ENCODE data around the gene ENOX1. TPM values are rescaled to one million over a fixed set of nuclear protein-coding genes. Genes with fewer than 3 reads are reported as not detected.
A peak's percentile ranks its signal among the peaks of the same experiment; 100 is the strongest.
"Not testable (repeated sequence)": the region's sequence is repeated elsewhere in the genome, so short reads cannot be mapped to it uniquely, and the experiment has no call there.

ENOX1 gene
- polyA plus RNA-seq, 5 donors, result 5.4 to 8.7 (median 6.1) TPM

- DNase-seq, result no peak
Measured at GRCh38 chr13:43431841-43432240, 354.9 kb downstream of the ENOX1 start.

GRCh38 chr13:43431290-43431716 lies 355.5 kb downstream of the ENOX1 start:
- DNase-seq, result no peak

- no peak for DNase-seq
Measured at GRCh38 chr13:43428545-43429296, 358.1 kb downstream of the ENOX1 start.

GRCh38 chr13:43426355-43426754 lies 360.4 kb downstream of the ENOX1 start:
- DNase-seq, result no peak

GRCh38 chr13:43425234-43425633 lies 361.5 kb downstream of the ENOX1 start:
- DNase-seq, result no peak

- DNase-seq, result no peak
Measured at GRCh38 chr13:43424412-43424811, 362.4 kb downstream of the ENOX1 start.

DNA sequence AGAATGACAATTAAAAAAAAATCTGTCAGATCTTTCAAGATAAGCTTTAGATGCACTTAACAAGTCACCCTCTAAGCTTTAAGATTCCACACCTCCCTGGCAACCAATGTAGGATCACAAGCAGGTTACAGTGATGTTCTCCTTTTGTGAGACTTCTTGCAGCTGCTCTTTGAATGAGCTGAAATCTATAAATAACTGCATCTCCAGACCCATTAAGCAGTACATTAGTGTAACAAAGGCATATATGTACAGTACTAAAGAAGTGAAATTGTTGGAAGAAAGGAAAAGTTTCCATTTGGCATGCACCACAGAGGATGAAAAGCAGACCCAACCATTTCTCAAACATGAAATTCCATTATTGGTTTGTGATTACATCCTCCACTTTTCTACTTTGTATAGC lies 364.7 kb downstream of the ENOX1 start:
- no peak for DNase-seq

GRCh38 chr13:43416842-43417241 lies 369.9 kb downstream of the ENOX1 start:
- not testable (repeated sequence) for DNase-seq

DNA sequence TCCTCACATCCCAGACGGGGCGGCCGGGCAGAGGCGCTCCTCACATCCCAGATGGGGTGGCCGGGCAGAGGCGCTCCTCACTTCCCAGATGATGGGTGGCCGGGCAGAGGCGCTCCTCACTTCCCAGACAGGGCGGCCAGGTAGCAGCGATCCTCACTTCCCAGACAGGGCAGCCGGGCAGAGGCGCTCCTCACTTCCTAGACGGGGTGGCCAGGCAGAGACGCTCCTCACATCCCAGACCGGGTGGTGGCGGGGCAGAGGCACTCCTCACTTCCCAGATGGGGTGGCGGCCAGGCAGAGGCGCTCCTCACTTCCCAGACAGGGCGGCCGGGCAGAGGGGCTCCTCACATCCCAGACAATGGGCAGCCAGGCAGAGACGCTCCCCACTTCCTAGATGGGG lies 370.4 kb downstream of the ENOX1 start:
- not testable (repeated sequence) for DNase-seq

DNA sequence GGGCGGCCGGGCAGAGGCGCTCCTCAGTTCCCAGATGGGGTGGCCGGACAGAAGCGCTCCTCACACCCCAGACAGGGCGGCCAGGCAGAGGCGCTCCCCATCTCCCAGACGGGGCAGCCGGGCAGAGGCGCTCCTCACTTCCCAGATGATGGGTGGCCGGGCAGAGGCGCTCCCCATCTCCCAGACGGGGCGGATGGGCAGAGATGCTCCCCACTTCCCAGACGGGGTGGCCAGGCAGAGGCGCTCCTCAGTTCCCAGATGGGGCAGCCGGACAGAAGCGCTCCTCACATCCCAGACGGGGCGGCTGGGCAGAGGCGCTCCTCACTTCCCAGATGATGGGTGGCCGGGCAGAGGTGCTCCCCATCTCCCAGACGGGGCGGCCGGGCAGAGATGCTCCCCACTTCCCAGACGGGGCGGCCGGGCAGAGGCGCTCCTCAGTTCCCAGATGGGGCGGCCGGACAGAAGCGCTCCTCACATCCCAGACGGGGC lies 370.8 kb downstream of the ENOX1 start:
- DNase-seq, result not testable (repeated sequence)

DNA sequence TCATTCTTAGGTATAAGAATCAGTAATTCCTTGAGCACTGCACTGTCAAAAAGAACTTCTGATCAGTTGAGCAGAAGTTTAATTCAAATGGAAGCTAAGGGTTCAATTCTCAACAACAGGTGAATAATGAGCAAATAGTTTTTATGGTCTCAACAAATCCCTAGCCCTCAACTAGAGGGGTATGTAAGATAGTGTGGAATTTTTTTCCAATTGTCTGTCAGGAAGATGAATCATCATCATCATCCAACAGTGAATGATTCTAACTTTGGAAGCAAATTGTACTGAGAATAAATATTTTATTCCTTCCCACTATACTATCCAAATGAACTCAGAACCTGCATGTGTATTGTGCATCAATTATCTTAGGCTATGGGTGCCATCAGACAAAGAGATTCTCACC lies 372.7 kb downstream of the ENOX1 start:
- no peak for DNase-seq

DNA sequence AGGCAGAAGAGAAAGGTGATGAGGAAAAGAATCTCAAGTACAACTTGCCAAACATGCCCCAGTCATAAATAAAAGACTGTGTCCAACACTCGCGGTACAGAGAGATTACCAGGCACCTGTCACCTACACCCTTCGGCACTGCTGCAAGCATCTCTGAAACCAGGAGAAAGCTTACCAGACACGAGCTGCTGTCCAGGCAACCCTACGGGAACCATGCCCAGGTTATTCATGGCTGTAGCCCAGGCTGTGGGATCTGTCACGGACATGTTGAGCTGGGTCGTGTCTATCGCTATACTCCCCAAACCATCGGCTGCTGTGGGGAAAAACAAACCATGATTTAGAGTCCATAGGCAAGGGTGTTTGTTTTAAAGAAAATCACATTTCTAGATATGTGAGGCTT lies 375.0 kb downstream of the ENOX1 start:
- DNase-seq, result no peak

GRCh38 chr13:43411211-43411610 lies 375.6 kb downstream of the ENOX1 start:
- DNase-seq, result no peak

GRCh38 chr13:43408274-43408673 lies 378.5 kb downstream of the ENOX1 start:
- no peak for DNase-seq

GRCh38 chr13:43407023-43407581 lies 379.7 kb downstream of the ENOX1 start:
- DNase-seq, result no peak

GRCh38 chr13:43405457-43405856 lies 381.3 kb downstream of the ENOX1 start:
- DNase-seq, result no peak

DNA sequence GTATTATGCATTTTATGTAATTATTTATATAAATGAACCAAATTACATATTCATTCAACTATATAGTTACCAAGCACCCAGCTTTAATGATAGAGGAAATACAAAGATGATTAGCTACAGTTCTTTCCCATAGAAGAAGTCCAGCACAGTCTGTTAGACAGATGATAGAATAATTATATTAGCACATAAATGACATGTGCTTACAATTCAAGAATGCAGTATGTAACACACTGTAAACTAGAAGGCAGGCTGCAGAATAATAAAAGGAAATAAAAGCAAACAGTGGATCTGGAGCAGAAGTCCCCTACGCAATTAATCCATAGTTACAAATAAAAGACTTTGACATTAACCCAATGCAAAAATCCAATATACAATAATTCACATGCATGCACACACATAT lies 384.4 kb downstream of the ENOX1 start:
- DNase-seq, result no peak

GRCh38 chr13:43401361-43401760 lies 385.4 kb downstream of the ENOX1 start:
- no peak for DNase-seq

GRCh38 chr13:43397111-43397510 lies 389.7 kb downstream of the ENOX1 start:
- DNase-seq, result no peak

DNA sequence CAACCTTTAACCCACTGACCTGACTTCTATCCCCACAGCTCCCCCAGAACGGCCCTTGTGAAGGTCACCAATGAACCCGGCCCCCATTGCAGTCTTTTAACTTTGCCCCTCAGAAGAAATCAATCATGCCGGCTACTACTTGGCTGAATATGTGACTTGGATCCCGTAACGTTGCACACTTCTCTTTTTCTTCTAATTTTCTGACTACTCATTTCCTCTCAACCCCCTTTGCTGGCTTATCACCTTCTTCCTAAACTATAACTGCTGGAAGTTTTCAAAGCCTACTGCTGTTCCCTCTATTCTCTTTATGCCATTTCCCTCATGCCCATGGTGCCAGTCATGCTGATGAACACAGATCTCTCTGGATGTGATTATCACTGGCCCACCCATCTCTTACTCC lies 395.7 kb downstream of the ENOX1 start:
- no peak for DNase-seq

GRCh38 chr13:43390619-43391018 lies 396.2 kb downstream of the ENOX1 start:
- DNase-seq, result no peak

DNA sequence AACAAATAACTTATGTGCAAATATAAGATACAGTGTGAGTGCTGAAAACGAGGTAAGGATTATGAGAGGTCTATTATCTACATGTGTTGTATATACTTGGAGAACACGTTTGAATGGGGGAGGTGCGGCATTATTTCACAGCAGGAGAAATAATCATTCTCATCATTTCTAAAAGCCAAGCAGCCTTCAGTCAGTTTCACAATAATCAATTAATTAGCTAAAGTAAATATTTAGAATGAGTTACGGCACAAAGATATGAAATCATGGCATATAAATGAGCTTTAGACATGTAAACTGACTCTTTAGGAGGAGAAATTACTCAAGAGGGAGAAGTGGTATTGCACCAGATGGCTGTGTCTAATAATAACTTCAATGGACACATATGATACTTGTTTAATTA lies 396.8 kb downstream of the ENOX1 start:
- peak; percentile 55 to 58 for DNase-seq

GRCh38 chr13:43389573-43389972 lies 397.2 kb downstream of the ENOX1 start:
- peak in 1 of 2 donors; percentile 27 for DNase-seq

All from right lung (tissue), 5 donors.